HG03457 (cell line): Measurements from ENCODE around the gene MLLT11.
A peak's percentile ranks its signal among the peaks of the same experiment; 100 is the strongest.
"Not testable (repeated sequence)": the region's sequence is repeated elsewhere in the genome, so short reads cannot be mapped to it uniquely, and the experiment has no call there.

Experiments used
- ATAC-seq: cut with Tn5 transposase; IDR thresholded peaks from one replicate; pipeline ENCODE4 v1.9.1; 2021; ENCODE audit warnings: moderate number of reproducible peaks; ENCODE audit not compliant: unreplicated experiment

Gene MLLT11

GRCh38 chr1:151055581-151055980 lies 4.6 kb upstream of the MLLT11 start:
- no peak for ATAC-seq

DNA sequence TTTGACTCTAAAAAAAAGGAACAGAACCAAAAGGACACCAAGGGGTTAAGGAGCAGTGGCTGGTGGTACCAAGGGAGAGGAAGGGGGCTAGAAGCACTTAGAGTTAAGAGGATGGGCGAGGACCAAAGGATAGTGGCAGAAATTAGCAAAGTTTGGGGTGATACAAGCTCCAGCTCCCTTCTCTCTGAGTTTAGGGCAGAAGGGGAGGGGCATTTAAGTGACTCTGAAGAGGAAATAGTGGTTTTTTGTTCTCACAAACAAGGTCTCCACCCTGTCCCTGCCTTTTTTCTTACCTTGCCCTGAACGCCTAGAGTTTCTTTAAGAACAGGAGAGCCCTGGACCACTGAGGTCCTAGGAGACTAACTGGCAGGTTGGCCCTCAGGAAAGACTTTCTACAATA lies 4.0 kb upstream of the MLLT11 start:
- ATAC-seq: no peak

DNA sequence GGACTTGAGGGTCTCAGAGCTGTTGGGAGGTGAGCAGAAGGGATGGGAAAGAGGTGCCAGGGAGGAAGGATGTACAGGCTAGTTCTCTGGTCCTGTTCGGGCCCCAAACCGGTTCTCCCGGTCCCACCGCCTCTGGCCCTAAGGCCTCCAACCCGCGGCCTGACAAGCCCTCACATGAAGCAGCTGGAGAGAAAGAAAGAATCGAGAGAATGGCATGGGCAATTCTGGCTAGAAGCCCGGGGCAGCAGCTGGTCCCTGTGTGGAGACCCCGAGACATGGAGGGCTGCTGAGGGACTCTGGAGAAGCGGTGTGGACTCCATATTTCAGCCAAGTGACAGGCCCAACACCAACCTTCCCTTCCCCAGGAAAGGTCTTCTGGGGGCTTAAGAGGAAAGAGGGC lies 1.5 kb upstream of the MLLT11 start:
- ATAC-seq: no peak

GRCh38 chr1:151059109-151060006 lies 839 bp upstream of the MLLT11 start, which contains the start of gene CDC42SE1:
CDC42SE1 (minus strand) TSS chr1:151059622; CDS start chr1:151055730, 3,892 bp downstream.
- peak; percentile 49 for ATAC-seq

- ATAC-seq: no peak
These were observed 642 bp downstream of the MLLT11 start for GRCh38 chr1:151060657-151061421.

DNA sequence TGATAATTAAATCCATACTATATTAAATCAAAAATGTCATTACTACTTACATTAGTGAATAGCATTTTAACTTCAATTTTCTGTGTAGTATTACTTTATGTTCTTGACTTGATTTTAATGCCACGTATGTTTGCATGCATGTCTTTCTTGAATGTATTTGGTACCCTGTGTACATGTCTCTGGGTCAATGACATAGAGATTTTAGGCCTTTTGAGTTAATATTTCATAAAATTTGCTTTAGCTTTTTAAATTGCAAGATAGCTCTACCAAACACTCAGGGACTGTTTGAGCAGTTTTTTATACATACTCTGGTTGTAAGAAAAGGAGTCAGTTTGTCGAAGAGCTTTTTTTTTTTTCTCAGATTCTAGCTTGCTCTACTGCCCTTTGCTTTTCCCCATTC lies 1.5 kb downstream of the MLLT11 start:
- ATAC-seq: no peak

DNA sequence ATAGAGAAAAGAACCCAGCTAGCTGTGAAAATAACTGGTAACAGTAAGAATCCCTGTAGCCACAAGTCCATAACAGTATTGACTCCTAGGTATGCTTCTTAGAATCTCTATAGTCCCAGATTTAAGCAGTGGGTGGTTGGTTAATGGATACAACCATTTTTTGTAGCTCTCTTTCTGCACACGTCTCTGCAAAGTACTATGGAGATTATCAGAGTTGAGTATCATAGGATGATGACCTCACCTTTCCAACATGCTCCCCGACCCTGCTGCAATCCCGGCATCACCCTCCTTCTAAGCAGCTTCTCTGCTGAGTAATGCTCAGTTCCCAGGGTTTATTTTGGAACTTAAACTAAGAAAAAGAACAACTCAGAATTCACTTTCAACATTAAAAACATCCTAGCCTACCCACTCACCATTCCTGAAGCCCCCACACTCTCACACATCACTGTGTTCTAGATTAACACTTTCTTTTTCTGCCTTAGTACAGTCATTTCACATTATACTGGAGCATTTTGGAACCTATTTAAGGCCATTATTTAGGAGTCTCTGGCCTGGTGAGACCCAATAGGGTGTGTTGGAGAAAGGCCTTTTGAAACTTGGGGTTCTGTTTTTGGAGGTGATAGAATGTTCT lies 2.7 kb downstream of the MLLT11 start:
- no peak for ATAC-seq

GRCh38 chr1:151065089-151065645 lies 5.0 kb downstream of the MLLT11 start:
- ATAC-seq: no peak

GRCh38 chr1:151067185-151067584 lies 7.0 kb downstream of the MLLT11 start:
- no peak for ATAC-seq

GRCh38 chr1:151069103-151069486 lies 8.9 kb downstream of the MLLT11 start:
- no peak for ATAC-seq

GRCh38 chr1:151070474-151071276 lies 10.5 kb downstream of the MLLT11 start, which contains the start of gene GABPB2:
GABPB2 (plus strand) TSS chr1:151070761; CDS start chr1:151088190, 17,429 bp downstream.
- ATAC-seq: no peak

- no peak for ATAC-seq
These were observed 12.0 kb downstream of the MLLT11 start for GRCh38 chr1:151072224-151072623.

DNA sequence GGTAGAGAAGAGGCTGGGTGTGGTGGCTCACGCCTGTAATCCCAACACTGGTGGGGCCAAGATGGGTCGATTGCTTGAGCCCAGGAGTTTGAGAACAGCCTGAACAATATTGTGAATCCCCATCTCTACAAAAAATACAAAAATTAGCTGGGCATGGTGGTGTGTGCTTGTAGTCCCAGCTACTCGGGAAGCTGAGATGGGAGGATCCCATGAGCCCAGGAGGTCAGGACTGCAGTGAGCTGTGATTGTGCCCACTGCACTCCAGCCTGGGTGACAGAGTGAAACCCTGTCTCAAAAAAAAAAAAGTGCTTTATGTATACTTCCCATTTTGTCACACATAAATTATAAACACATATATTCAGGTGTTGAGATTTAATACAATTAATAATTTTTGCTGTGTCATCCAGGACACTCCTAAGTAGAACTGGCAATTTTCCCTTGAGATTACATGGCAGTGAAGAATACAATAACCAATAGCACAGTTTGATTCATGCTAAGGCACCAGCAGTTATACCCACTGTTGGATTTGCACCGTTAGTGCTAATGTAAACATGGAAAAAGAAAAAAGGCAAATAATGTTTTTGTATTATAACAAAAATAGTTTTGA lies 25.9 kb downstream of the MLLT11 start:
- ATAC-seq: no peak

DNA sequence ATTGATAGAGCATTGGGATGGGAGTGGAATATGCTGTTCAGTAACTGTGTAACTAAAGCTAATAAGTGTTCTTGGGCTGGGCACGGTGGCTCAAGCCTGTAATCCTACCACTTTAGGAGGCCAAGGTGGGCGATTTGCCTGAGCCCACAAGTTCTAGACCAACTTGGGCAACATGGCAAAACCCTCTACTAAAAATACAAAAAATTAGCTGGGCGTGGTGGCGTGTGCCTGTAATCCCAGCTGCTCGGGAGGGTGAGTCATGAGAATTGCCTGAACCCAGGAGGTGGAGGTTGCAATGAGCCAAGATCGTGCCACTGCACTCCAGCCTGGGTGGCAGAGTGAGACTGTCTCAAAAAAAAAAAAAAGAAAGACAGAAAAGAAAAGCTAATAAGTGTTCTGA lies 37.2 kb downstream of the MLLT11 start:
- ATAC-seq: not testable (repeated sequence)

DNA sequence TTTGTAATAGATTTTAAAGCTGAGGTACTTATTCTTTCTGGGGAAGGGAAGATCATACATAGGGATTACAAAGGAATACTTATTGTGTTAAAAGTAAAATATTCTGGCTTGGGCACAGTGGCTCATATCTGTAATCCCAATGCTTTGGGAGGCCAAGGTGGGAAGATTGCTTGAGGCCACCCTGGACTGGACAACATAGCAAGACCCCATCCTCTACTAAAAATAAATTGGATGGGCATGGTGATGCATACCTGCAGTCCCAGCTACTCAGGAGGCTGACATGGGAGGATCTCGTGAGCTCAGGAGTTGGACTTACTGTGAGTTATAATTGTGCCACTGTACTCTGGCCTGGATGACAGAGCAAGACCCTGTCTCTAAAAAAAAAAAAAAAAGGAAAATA lies 37.9 kb downstream of the MLLT11 start:
- no peak for ATAC-seq

DNA sequence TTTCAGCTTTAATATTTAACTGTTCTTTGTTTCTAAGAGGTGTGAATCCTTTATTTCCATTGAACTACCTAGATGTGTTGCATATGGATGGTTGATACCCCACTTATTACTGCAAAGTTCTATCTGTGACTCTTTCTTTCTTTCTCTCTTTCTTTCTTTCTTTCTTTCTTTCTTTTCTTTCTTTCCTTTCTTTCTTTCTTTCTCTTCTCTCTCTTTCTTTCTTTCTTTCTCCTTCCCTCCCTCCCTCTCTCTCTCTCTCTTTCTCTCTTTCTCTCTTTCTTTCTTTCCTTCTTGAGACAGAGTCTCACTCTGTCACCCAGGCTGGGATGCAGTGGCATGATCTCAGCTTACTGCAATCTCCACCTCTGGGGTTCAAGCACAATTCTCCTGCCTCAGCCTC lies 44.4 kb downstream of the MLLT11 start:
- ATAC-seq: no peak

GRCh38 chr1:151106894-151107293 lies 46.7 kb downstream of the MLLT11 start:
- ATAC-seq: no peak

DNA sequence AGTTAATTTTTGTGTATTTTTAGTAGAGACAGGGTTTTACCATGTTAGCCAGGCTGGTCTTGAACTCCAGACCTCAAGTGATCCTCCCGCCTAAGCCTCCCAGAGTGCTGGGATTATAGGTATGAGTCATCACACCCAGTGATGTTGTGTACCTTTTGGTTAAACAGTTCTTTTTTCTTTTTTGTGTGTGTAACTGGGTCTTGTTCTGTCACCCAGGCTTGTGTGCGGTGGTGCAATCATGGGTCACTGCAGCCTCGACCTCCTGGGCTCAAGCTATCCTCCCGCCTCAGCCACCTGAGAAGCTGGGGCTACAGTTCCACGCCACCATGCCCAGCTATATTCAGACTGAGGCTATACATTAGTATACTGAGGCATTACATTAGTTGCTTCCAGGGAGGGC lies 48.1 kb downstream of the MLLT11 start:
- ATAC-seq: no peak

- no peak for ATAC-seq
These were observed 53.7 kb downstream of the MLLT11 start for GRCh38 chr1:151113877-151114276.
